OCI-LY7 (cell line): Measurements from ENCODE around the gene ARHGEF12. TPM values are rescaled to one million over a fixed set of nuclear protein-coding genes. Genes with fewer than 3 reads are reported as not detected.

Source experiments
- BruUV-seq: library from RNA; stranded (reverse); fragments of 400-500 nt; replicated peaks from 2 replicates; lab custom pipeline; 2021; lab: Mats Ljungman, UMichigan
- CTCF ChIA-PET: fragments of 300-600 bp; sonication (Branson Sonifier 250); formaldehyde crosslinking; loops from one replicate; lab custom pipeline; 2022; ENCODE audit warnings: antibody characterized with exemption; ENCODE audit not compliant: unreplicated experiment; lab: Charles Lee
- POLR2A ChIA-PET: fragments of 300-600 bp; sonication (Branson Sonifier 250); formaldehyde crosslinking; loops from one replicate; lab custom pipeline; 2022; ENCODE audit warnings: antibody characterized with exemption; lab: Charles Lee
- DNase-seq: peaks from one replicate; pipeline ENCODE4 v3.0.0-alpha.2; 2015; ENCODE audit warnings: low spot score
- H2AFZ ChIP-seq: fragments of 200-600 bp; sonication (generic), shearing (Covaris generic); 2 replicates; pipeline ENCODE4 v1.6.1; 2014; ENCODE audit warnings: mild to moderate bottlenecking, antibody characterized with exemption, low read length, moderate library complexity
- H3K27ac ChIP-seq: fragments of 200-600 bp; sonication (generic); 2 replicates; pipeline ENCODE4 v1.5.1; 2014; ENCODE audit warnings: mixed run types, low read depth, mild to moderate bottlenecking, moderate library complexity, low read length, inconsistent platforms; ENCODE audit not compliant: poor library complexity, severe bottlenecking
- H3K36me3 ChIP-seq: fragments of 200-600 bp; sonication (generic); 2 replicates; pipeline ENCODE4 v1.6.1; 2014; ENCODE audit warnings: mild to moderate bottlenecking, antibody characterized with exemption, low read length, moderate library complexity, mixed read lengths; ENCODE audit not compliant: insufficient read depth
- H3K4me1 ChIP-seq: fragments of 200-600 bp; sonication (generic); 2 replicates; pipeline ENCODE4 v1.5.1; 2014; ENCODE audit warnings: mild to moderate bottlenecking, low read length; ENCODE audit not compliant: insufficient read depth, poor library complexity, severe bottlenecking
- H3K4me2 ChIP-seq: fragments of 200-600 bp; sonication (generic); 2 replicates; pipeline ENCODE4 v1.6.1; 2014; ENCODE audit warnings: mild to moderate bottlenecking, low read length
- H3K4me3 ChIP-seq: fragments of 200-600 bp; sonication (generic); 2 replicates; pipeline ENCODE4 v1.5.1; 2014; ENCODE audit warnings: mild to moderate bottlenecking, low read depth, low read length; ENCODE audit not compliant: poor library complexity, severe bottlenecking
- H3K79me2 ChIP-seq: fragments of 200-600 bp; sonication (generic); 2 replicates; pipeline ENCODE4 v1.6.1; 2016; ENCODE audit warnings: low read depth, mild to moderate bottlenecking, low read length, moderate library complexity, mixed read lengths; ENCODE audit not compliant: insufficient read depth
- H3K9me2 ChIP-seq: fragments of 200-600 bp; sonication (generic); 2 replicates; pipeline ENCODE4 v1.6.1; 2016; ENCODE audit warnings: mild to moderate bottlenecking, low read length, mixed read lengths; ENCODE audit not compliant: insufficient read depth
- H3K9me3 ChIP-seq: fragments of 200-600 bp; sonication (generic); 2 replicates; pipeline ENCODE4 v1.6.1; 2014; ENCODE audit warnings: mild to moderate bottlenecking, mixed run types, low read length, mixed read lengths
- H4K20me1 ChIP-seq: fragments of 200-600 bp; sonication (generic); 2 replicates; pipeline ENCODE4 v1.6.1; 2014; ENCODE audit warnings: mild to moderate bottlenecking, antibody characterized with exemption, low read length, moderate library complexity, mixed read lengths; ENCODE audit not compliant: insufficient read depth
- EZH2phosphoT487 ChIP-seq: fragments of 200-600 bp; sonication (generic); IDR thresholded peaks from 2 replicates; pipeline ENCODE4 v1.6.1; 2018; ENCODE audit warnings: low read depth, borderline replicate concordance, mild to moderate bottlenecking, mixed run types, antibody characterized with exemption, low read length, moderate library complexity, mixed read lengths
- intact Hi-C: fragments of 100-400 bp; cut with micrococcal nuclease; formaldehyde crosslinking; loops from one replicate; pipeline ENCODE4 v1.10.0; 2022; ENCODE audit not compliant: unreplicated experiment
- total RNA-seq, 2 experiments: library from RNA; depleted of rRNA in 1 of 2; stranded (reverse); fragments of >200 nt in 1 of 2; shearing (Covaris generic) in 1 of 2; gene quantifications; 2 replicates each; pipeline ENCODE4 v1.2.3, GENCODE V29; 2014 to 2022
- TF ChIP-seq, protein P1 (sequence below): fragments of 200-600 bp; sonication (generic); conservative IDR thresholded peaks from 2 replicates; pipeline ENCODE4 v1.5.1; 2014; ENCODE audit warnings: mild to moderate bottlenecking, antibody characterized with exemption, low read length, moderate library complexity, mixed read lengths

Gene ARHGEF12
- total RNA-seq, 2 experiments from 2014 or later: 16.1 to 31.8 TPM

DNA sequence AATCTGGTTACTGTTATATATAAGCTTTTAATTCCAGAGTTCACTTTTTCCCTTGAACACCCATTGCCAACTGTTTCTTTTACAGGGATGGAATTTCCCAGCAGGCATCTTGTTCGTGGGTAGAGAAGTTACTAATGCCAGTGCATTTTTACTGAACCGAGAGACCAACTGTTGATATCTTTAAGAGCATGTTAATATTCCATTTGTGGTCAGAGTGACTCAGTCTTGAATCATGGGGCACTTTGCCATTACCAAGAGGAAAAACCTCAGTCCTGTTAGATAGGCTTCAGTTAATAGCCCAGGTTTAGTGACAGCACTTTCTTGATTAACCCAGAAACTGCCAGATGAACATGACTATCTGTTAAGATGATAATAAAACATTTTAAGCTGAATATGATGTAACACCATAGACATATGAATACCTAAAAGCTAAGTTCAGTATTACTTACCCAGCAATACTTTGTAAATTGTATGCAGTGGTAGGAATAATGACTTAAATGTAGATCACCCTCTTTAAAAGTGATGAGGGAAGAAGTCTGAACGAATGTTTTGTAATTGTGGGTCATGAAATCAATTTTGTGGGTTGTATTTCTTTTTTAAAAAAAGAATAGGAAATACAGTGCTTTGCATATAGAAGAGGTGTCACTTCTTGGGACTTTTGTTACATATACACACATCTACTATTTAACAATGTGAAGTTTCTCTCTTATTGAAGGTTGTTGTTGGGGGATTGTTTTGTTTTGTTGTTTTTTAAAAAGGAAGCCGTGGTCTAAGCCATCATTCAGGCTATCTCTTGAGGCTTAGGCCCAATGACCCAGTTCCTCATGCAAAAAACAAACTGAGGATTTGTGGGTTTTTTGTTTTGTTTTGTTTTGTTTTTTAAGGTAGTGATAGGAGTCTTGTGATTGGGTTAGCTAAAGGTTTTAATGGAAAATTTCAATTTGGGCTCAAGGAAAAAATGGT lies 96.1 kb downstream of the ARHGEF12 start:
- no peak overlapping the region for H3K4me2 ChIP-seq
- no peak overlapping the region for H2AFZ ChIP-seq
- H3K9me3 ChIP-seq: no peaks in the 10 kb centered on the region
- no peak overlapping the region for H3K27ac ChIP-seq
- no peaks in the 10 kb centered on the region for H4K20me1 ChIP-seq
- H3K36me3 ChIP-seq: peaks cover 4% of the 10 kb centered on the region; the same call in 1 of the 2 replicates
- no peaks in the 10 kb centered on the region for H3K79me2 ChIP-seq
- no TSS peak for BruUV-seq
- H3K4me3 ChIP-seq: no peak overlapping the region
- DNase-seq: no peak
- H3K9me2 ChIP-seq: no peaks in the 10 kb centered on the region
- no peaks in the 10 kb centered on the region for H3K4me1 ChIP-seq
- intact Hi-C loops: no loop called here
- ChIA-PET CTCF (no interaction called here), POLR2A (interaction anchor here (0.5 to 0.7 kb wide), 2 partner anchors 12 to 401 kb away, joined by 3 read pairs; no protein-coding TSS in a partner anchor)
- TF ChIP-seq, protein P1, sequence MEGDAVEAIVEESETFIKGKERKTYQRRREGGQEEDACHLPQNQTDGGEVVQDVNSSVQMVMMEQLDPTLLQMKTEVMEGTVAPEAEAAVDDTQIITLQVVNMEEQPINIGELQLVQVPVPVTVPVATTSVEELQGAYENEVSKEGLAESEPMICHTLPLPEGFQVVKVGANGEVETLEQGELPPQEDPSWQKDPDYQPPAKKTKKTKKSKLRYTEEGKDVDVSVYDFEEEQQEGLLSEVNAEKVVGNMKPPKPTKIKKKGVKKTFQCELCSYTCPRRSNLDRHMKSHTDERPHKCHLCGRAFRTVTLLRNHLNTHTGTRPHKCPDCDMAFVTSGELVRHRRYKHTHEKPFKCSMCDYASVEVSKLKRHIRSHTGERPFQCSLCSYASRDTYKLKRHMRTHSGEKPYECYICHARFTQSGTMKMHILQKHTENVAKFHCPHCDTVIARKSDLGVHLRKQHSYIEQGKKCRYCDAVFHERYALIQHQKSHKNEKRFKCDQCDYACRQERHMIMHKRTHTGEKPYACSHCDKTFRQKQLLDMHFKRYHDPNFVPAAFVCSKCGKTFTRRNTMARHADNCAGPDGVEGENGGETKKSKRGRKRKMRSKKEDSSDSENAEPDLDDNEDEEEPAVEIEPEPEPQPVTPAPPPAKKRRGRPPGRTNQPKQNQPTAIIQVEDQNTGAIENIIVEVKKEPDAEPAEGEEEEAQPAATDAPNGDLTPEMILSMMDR: no peak
- no peak for TF ChIP-seq EZH2phosphoT487

DNA sequence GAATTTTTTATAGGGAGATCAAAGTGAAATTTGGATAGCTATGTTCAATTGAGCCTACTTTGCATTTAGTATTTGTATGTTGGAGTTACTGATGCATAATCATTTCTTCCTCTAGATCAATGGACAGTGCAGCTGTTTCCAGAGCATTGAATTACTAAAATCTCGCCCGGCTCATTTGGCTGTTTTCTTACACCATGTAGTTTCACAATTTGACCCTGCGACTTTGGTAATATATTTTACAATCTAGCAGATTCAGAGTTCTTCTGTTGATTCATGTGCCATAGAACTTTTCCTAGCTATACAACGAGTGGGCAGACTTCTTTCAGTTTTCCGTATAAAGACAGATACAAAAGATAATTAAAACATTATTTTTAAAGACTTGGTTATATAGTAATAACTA lies 105.4 kb downstream of the ARHGEF12 start:
- H3K4me2 ChIP-seq: no peak overlapping the region
- H3K9me2 ChIP-seq: no peaks in the 10 kb centered on the region
- no peak for TF ChIP-seq EZH2phosphoT487
- TF ChIP-seq, protein P1: no peak
- ChIA-PET POLR2A (interaction anchor here (0.7 to 1.1 kb wide), 3 partner anchors 12 to 338 kb away, joined by 3 to 4 read pairs (median 3); no protein-coding TSS in a partner anchor), CTCF (no interaction called here)
- H2AFZ ChIP-seq: no peak overlapping the region
- H3K4me1 ChIP-seq: no peaks in the 10 kb centered on the region
- DNase-seq: no peak
- intact Hi-C loops: no loop called here
- H3K4me3 ChIP-seq: no peak overlapping the region
- no peaks in the 10 kb centered on the region for H3K9me3 ChIP-seq
- peaks cover 4% of the 10 kb centered on the region; the same call in 1 of the 2 replicates for H3K36me3 ChIP-seq
- H3K79me2 ChIP-seq: no peaks in the 10 kb centered on the region
- BruUV-seq: no TSS peak
- H4K20me1 ChIP-seq: no peaks in the 10 kb centered on the region
- no peak overlapping the region for H3K27ac ChIP-seq

DNA sequence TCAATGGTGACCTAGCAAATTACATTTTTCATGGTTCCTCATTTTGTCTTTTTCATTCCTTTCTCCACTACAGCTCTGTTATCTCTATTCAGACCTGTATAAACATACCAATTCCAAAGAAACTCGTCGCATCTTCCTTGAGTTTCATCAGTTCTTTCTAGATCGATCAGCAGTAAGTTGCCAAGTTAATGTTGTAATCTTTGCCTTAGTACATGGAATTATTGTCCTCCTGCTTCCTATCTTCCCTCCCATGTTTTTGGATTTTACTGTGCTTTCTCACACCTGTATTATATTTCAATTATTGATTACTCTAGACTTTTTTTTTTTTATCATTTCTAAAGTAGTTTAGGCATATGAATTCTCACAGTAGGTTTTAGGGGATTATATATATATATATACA lies 105.8 kb downstream of the ARHGEF12 start:
- no peaks in the 10 kb centered on the region for H3K4me1 ChIP-seq
- H4K20me1 ChIP-seq: no peaks in the 10 kb centered on the region
- no peak for TF ChIP-seq EZH2phosphoT487
- TF ChIP-seq, protein P1: no peak
- ChIA-PET CTCF (no interaction called here), POLR2A (interaction anchor here (0.7 kb wide), 1 partner anchor 12 kb away, joined by 3 read pairs; no protein-coding TSS in a partner anchor)
- H3K79me2 ChIP-seq: no peaks in the 10 kb centered on the region
- no peak for DNase-seq
- no peak overlapping the region for H3K4me2 ChIP-seq
- H2AFZ ChIP-seq: no peak overlapping the region
- no peak overlapping the region for H3K27ac ChIP-seq
- BruUV-seq: no TSS peak
- no peak overlapping the region for H3K4me3 ChIP-seq
- intact Hi-C loops: no loop called here
- H3K36me3 ChIP-seq: peaks cover 4% of the 10 kb centered on the region; the same call in 1 of the 2 replicates
- H3K9me2 ChIP-seq: no peaks in the 10 kb centered on the region
- no peaks in the 10 kb centered on the region for H3K9me3 ChIP-seq
